OCI-M2 (cell line): ENCODE data around the gene IRX1.

ENCODE experiments used
- DNase-seq: peaks from one replicate; lab custom pipeline; 2025; ENCODE audit not compliant: unreplicated experiment; lab: John Stamatoyannopoulos, UW

The IRX1 gene

DNA sequence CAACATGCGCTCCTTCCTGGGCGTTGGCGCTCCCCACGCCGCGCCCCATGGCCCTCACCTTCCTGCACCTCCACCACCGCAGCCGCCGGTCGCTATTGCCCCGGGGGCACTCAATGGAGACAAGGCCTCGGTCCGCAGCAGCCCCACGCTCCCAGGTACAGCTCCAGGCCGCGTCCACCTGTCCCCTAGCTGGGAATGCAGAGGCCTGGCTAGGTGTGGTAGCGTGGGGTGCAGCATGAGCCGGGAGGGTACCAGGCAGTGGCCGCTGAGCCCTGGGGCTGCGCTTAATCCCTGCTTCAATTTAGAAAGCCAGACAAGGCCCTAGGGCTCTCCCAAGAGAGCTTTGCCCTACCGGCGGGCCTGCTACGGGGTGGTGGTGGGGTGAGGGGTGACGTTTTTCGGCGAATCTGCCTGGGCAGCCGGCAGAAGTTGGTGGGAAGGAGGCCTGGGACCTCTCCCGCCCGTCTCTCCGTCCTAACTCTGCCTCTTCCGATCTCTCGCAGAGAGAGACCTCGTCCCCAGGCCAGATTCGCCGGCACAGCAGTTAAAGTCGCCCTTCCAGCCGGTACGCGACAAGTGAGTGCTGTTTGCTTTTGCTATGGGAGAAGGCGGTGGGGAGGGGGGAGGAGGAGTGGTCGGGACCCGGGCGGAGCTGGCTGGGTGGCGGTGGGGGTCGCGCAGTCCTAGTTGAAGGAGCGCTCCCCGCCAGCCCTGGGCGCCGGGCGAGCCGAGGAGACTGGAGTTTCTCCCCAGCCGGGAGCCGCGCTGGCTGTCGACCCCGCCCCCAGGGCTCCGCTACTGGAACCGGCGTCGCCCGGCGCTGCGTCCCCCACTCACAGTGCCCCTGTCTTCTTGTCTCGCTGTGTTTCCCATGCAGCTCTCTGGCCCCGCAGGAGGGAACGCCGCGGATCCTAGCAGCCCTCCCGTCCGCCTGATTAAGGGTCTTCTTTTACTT is 4.8 kb downstream of the IRX1 start:
- DNase-seq = no peak

DNA sequence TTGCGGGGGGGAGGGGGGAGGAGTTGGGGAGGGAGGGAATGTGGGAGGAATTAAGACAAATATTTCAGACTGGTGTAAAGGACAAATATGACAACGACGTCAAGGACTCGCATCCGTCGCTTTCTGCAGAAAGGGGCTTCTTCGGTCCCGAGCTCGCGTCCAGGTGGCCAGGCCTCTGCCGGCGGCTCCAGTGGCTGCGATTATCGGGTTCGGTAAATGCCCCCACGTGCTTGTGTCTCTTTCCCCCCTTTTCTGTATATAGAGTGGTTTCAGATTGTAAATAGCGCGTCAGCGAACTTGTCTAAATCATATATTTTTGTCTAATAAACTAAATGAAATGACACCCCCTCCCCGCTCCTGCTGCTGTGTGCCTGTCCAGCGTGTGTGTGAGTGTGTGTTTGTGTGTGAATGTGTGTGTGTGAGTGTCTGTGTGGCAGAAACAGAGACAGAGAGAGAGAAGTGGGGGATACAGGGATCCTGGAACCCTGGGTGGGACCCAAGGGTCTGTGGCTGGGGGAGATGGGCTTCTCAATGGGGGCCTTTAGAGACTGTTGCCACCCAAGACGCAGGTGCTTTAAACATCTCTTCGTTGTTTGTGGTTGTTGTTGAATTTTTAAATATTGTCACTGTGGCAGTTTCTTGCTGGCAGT is 5.6 kb downstream of the IRX1 start:
- DNase-seq = no peak

DNA sequence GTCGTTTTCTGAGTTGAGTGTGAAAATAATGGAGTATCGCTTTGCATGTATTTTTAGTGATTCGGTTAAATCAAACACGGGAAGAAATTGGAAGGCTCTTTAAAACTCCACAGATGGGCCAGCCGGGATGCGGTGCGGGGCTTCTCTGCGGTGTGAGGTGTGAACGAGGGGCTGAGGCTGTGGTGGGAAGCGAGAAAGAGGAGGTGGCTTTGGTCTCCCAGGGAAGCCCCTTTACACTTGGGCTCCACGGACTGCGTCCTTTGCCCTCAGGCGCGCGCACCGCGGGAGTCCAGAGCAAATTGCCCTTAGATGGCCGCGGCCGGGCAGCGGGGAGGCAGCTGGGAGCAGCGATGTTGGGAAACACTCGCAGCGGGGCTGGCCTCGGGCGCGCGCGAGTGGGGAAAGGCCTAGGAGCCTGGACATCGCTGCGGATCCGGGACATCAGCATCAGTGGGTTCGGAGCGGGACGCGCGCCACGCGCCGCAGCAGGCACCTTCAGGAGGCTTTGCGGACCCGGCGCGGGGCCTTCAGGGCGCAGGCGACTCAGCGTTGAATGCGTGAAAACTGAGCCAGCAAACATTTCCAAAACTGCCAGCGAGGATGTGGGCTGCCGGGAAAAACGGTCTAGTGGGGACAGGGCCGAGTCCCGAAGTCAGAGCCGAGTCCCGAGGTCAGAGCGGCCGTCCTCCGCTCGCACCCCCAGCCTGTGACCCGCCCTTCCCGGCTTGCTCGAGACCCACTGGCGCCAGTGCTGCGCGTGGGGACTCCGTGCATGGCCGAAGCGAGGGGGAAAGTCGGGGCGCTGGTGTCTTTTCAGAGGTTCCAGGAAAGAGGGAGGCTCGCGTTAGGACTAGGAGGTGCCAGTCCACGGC is 6.5 kb downstream of the IRX1 start:
- DNase-seq = no peak

DNA sequence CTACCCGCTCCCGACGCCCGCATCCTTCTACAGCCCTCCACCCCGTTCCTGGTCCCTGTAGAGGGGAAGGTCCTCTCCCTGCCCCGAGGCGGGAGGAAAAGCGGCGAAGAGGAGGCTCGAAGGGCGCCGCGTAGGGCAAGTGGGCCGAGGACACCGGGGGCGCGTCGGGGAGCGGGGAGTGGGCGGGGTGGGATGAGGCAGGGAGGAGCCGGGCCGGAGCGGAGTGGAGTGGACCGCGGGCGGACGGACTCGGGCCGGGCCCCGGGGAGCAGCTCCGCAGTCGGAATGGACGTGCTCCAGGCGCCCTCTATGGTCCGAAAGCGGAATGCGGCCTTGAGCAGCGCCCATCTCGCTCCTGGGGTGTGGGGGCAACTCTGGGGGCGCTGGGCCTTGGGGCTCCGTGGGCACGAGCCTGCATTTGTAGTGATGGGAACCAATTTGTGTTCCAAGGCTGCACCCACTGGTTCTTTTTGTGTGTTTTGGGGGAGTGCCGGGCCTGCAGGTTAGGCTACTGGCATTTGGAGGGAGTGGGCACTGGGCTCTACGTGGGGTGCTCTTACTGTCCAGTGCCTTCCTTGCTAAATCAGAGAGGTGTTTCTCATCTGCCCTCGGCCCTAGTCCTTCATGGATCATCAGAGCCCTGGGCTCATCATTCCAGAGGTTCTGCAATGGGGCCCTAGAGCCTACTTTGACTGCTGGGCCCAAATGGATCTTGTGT is 7.3 kb downstream of the IRX1 start:
- DNase-seq = no peak

DNA sequence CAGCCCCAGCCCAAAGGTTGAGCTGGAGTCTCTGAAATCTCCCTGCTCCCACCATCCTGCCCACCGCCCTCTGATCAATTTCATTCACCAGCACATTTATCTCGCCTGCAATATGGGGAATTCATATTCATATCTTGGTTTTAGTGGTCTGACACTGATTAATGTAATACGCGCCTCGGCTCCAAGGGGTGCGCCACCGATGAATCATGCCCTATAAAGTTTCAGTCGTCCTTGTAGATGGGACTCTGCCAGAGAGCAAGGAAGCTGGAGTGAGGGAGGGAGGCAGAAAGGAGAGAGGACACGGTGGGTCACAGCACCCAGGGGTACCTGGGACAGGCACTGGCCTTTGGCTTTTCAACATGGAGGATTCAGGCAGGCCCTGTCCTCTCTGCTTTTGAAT is 8.9 kb downstream of the IRX1 start:
- DNase-seq = no peak

DNA sequence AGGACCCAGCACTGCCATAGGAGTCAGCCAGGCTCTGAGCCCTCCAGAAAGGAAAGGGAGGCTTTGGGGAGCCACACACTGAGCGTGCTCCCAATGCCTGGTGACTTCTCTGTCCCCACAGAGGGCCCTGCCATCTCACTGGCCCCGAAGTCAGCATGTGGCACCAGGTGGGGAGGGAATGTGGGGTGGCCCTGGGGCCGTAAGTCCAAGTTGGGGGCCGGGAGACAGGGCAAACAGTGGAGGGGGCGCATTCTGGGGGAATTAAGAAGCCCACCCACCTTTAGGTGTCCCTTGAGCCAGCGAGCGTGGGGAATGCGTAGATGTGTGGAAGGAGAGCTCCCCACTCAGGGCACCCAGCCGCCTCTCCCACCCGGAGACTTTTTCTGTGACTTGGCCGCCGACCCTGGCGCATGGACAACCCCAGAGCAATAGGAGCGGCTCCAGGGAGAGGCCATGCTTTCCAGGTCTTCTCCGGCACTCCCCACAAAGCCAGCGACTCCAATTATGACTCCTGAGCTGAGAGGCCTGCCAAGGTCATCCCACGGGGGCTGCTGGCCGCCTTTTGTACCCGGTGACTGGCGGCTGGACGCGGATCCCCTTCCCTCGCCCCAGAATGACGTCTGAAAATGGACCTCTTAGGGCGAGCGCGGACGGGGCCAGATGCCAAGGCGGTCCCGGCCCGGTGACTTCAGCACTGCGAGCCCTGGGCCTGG is 9.8 kb downstream of the IRX1 start:
- DNase-seq = no peak

DNA sequence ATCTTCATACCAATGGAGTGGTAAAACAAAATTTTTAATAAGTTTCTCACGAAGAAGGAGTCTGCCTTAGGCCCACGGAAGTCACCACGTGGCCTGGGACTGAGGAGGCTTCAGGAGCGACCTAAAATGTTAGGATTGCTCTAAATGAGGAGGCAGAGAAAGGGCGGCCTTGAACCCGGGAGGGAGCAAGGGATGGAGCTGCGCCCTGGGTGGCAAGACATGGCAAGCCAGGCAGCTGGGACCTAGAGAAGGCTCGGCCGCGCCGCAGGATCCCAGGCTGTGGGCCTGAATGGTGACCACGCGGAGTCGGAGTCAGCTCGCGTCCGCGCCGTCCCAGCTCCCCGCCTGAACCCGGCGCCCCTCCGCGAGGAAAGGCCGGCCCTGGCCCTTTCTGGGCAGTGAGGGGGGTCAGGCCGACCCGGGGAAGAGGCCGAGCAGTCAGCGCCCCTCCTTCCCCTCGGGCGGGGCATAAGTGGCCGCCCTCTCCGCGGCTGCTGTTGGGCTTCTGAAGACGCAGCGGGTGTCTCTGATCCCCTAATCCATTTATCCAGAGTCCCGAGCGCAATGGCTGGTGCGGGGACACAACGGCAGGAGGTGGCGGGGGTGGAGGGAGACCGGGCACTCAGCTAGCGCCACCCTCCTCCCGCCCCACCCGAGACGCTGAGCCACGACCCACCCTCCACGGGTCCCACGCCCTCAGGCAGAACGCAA is 10.6 kb downstream of the IRX1 start:
- DNase-seq = no peak

DNA sequence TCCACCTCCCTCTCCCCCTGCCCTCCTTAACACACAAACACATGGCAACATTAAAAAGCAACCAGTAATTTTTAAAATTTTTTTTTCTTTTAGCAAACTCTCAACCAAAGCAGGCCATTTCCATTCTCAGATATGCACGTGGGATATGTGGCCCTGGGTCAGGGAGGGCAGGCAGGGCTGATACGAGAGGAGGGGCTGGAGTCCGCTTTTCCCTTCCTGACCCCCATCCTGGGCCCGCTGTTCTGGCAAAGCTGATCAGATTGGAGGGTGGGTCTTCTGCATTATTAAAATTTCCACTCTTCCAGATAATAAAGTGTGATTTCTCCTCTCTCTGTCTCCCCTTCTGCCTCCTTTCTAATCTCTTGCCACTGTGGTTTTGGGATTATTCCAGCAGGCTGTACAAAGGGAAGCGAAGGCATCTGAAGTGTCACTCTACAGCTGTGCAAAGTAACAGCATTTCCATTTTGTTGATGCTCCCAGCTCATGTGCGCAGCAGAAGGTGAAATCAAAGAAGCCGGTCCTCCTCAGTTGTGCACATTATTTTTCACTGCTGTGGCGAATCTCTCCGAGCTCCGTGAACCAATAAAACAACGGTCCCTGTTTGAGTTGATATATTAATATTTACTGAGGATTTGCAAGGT is 12.0 kb downstream of the IRX1 start:
- DNase-seq = no peak

DNA sequence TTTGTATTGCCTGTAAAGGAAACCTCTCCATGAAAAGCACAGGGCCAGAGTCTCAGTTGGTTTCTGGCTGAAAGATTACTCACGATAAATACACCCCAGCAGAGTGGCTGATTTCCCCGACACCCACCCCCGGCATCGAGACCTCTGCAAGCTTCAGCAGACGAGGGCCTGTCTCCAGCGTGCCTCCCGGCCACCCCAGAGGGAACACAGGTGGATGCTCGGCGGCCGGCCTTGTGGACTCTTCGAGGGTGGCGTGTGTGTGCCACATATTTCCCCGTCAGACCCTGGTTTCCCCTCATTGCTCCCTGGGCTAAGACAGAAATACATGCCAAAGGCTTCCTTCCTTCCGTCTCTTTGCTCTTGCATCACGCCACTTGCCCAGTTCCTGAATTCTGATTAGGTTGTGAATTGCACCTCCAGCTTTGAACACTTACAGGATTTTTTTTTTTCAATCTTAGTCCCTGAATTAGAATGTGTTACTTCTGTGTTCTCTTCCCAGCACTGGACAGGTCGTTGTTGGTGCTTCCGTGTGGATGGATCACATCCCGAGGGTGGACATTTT is 13.6 kb downstream of the IRX1 start:
- no peak for DNase-seq

DNA sequence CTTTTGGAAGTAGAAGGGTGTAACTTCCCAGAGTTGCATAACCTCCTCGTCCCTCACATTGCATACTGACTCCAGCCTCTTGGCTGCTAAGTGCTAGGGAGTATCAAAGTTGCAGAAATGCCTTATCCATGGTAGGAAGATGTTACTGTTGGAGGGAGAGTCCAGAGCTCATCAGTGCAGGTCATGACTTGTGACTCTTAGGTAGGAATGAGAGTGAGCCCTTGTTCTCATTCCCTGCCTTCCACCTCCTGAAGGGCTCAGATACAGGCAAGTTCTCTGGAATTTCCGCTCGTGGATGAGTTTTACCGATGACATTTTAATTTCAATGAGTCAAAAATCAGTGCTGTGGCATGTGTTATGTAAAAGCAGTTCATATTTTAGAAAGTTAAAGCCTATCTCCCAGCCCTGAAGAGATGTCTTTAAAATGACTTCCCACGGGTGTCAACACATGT is 17.0 kb downstream of the IRX1 start:
- DNase-seq = no peak

DNA sequence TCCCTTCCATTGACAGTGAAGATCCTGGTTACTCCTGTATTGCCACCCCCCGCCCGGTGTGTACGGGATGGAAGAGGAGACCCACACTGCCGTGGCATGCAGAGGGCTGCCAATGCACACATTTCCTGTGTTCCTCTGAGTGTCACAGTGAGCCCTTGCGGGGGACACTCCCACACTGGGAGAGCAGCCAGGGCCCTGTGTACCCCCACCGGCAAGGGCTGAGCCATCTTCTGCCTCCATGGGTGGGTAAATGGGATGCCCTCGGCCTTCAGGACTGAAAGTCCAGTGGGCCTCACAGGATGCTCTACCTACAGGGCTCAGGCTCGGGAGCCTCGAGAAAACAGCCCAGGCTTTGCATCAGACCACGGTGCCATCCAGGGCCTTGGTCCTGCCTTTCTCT is 18.1 kb downstream of the IRX1 start:
- DNase-seq = no peak

DNA sequence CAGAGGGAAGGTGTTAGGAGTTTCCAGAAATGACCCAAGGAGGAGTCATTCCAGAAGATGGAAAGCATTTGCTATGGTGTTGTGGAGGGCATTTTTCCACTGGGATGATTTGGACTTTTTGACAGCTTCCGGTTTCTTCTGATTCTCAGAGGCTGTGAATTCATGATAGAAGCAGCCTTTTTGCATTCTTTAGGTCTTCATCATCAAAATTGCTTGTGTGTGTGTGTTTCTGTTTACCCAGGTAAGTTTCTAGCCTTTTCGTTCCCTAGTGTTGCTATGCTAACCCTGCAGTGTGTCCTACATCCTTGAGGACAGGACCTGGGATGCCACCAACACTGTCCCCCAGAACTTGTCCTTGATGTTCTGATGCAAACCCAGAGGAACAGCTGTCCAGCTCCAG is 19.6 kb downstream of the IRX1 start:
- DNase-seq = no peak

DNA sequence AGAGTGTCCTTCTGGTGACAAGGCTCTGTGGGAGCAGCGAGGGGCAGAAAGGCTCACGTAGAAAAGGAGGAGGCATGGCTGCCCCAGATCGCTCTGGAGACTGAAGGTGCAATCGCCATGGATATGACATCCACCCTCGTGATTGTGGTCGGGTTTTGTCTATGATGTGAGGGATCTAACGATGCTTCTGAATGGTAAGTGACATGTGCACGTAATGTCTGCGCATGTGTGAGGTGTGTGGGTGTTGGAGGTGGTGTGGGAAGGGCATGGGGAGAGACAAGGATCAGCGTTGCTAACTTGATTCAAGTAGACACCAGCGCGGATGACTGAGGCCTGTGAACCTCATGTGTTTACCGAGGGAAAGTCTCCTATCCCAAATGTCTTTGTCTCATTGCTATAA is 20.2 kb downstream of the IRX1 start:
- no peak for DNase-seq

DNA sequence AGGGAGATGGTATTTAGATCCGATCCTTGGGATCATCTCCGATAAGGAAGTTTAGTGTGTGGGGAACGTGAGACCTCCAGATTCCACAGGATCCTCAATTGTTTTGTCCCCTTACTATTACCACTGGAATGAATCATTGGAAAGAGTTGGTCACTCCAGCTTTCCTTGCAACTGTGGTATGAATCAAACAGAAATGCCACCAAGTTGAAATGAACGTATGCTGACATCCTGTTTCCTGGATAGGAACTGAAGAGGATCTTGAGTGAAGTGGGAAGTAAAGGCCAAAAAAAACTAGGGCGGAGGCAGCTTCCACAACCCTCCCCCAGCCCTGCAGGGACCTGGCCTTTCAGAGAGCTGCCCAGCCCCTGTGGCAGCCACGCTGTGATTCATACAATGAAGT is 23.9 kb downstream of the IRX1 start:
- DNase-seq = no peak

DNA sequence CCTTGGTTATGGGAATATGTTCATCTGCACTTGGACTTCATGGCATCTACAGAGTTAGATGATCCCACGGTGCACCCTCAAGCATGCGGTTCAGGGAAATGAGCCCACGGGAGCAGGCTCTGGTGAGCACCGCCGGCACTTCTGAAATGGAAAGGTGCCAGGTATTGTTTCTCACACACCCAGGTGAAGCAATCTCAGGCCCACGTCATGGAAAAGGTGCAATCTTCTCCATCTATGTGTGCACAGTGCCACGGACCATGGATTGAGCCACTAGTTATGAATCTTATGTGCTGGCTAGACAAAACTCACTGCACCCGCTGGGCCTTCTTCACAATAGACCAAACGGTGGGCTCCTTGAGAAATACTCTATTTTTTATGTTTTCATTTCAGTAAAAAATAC is 27.3 kb downstream of the IRX1 start:
- DNase-seq = no peak

DNA sequence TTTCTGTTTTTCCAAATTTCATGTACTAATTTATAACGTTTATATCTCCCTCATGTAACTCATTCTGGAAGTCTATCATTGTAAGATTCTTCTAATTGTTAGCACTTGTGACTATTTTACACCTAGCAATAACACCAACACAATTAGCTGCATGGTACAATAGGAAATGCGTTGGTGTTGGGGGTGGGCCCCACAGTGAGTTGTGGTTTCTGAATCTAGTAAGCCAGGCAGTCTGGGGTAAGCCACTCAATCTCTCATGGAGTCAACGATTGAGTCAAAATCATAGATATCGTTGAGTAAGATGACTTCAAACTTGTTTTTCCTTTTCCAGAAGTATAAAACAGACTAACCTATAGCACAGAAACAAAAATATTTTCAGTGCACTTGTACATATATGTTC is 30.0 kb downstream of the IRX1 start:
- DNase-seq = no peak

DNA sequence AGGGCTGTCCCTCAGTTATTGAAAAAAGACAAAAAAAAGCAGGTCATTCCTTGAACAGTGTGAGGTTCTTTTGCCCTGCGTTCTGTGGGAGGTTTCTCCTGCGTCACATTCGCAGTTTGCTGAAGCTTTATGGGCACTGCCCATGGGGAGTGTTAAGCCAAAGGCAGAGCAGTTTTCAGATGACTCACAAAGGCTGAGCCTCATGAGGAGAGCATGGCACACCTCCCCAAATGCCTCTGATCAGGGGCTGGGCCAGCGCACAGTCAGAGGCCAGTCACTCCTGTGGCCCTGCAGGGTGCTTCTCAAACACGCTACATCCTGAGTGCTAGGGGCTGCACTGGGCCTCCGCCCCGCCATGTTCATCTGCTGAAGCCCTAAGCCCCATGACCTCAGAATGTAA is 38.4 kb downstream of the IRX1 start:
- DNase-seq = no peak

DNA sequence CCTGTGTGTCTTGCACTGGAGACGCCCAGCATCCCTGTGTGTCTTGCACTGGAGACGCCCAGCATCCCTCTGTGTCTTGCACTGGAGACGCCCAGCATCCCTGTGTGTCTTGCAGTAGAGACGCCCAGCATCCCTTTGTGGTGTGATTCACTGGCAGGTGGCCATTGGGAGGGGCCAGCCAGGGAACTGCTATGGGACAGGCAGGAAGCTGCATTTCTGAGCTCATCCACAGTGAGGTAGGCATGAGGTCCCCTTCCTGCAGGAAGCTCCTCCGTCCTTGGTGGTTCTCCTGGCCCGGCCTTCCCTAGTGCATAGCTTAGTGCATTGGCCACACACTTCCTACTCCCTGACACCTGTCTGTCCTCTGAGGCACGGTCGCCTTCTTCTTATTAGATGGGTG is 43.5 kb downstream of the IRX1 start:
- DNase-seq = no peak

DNA sequence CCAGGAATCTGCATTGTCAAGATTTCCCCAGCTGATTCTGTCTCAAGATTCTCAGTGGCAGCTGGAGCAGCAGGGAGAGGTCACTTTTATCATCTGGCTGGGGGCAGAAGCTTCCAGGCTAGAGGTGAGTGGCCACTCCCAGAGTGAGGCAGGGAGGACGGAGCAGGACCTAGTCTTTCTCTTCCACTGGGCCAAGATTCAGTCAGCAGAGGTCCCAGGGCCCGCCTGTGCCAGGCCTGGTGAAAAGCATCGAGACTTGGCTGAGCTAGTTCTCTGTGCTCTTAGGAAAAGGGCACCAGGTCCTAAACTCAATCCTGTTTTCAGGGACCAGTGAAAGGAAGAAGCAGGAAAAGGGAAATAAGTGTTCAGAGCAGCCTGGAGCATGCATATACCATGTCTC is 46.6 kb downstream of the IRX1 start:
- no peak for DNase-seq
